ENCODE results near the gene EIF4EBP2. TPM values are rescaled to one million over a fixed set of nuclear protein-coding genes. Genes with fewer than 3 reads are reported as not detected.

Gene EIF4EBP2
- total and polyA plus RNA-seq, 2 of the 13 experiments (the other 11 are each of a cell fraction or from before 2014, with no cell fraction given) = 16.9 to 22.0 TPM

- TF ChIP-seq, protein P1, sequence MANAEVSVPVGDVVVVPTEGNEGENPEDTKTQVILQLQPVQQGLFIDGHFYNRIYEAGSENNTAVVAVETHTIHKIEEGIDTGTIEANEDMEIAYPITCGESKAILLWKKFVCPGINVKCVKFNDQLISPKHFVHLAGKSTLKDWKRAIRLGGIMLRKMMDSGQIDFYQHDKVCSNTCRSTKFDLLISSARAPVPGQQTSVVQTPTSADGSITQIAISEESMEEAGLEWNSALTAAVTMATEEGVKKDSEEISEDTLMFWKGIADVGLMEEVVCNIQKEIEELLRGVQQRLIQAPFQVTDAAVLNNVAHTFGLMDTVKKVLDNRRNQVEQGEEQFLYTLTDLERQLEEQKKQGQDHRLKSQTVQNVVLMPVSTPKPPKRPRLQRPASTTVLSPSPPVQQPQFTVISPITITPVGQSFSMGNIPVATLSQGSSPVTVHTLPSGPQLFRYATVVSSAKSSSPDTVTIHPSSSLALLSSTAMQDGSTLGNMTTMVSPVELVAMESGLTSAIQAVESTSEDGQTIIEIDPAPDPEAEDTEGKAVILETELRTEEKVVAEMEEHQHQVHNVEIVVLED (CRISPR knock-in tag; IDR thresholded peaks at IDR 0.05; ENCODE audit: borderline replicate concordance) = no peak
- TF ChIP-seq THRA (CRISPR knock-in tag; IDR thresholded peaks at IDR 0.05; ENCODE audit: borderline replicate concordance) = peak; percentile 58; the same call in 1 of the 2 replicates
- TF ChIP-seq, protein P2, sequence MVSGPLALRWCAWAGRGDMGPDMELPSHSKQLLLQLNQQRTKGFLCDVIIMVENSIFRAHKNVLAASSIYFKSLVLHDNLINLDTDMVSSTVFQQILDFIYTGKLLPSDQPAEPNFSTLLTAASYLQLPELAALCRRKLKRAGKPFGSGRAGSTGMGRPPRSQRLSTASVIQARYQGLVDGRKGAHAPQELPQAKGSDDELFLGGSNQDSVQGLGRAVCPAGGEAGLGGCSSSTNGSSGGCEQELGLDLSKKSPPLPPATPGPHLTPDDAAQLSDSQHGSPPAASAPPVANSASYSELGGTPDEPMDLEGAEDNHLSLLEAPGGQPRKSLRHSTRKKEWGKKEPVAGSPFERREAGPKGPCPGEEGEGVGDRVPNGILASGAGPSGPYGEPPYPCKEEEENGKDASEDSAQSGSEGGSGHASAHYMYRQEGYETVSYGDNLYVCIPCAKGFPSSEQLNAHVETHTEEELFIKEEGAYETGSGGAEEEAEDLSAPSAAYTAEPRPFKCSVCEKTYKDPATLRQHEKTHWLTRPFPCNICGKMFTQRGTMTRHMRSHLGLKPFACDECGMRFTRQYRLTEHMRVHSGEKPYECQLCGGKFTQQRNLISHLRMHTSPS (CRISPR knock-in tag; IDR thresholded peaks at IDR 0.05; ENCODE audit: low read depth) = no peak
- peak; percentile 60; the same call in 1 of the 2 replicates for TF ChIP-seq FOXP4 (CRISPR knock-in tag; IDR thresholded peaks at IDR 0.05)
- no peak for TF ChIP-seq THAP11 (CRISPR knock-in tag; IDR thresholded peaks at IDR 0.05)
- TF ChIP-seq FIP1L1 (IDR thresholded peaks at IDR 0.05; ENCODE audit: borderline replicate concordance, insufficient read depth, low read depth, low read length) = no peak
- no peak for TF ChIP-seq ETV5 (CRISPR knock-in tag; IDR thresholded peaks at IDR 0.05; ENCODE audit: borderline replicate concordance)
- no peak for TF ChIP-seq ZSCAN5A (CRISPR knock-in tag; IDR thresholded peaks at IDR 0.05; ENCODE audit: borderline replicate concordance)
- peak; percentile 62; the same call in 1 of the 2 replicates for TF ChIP-seq NR2F2 (IDR thresholded peaks at IDR 0.05; ENCODE audit: borderline replicate concordance, low read depth)
- TF ChIP-seq ZNF879 (CRISPR knock-in tag; IDR thresholded peaks at IDR 0.05) = no peak
- TF ChIP-seq TOE1 (CRISPR knock-in tag; IDR thresholded peaks at IDR 0.05) = no peak
- no peak for TF ChIP-seq MED8 (CRISPR knock-in tag; IDR thresholded peaks at IDR 0.05; ENCODE audit: insufficient replicate concordance)
- no peak for TF ChIP-seq ZNF558 (CRISPR knock-in tag; IDR thresholded peaks at IDR 0.05; ENCODE audit: borderline replicate concordance)
- TF ChIP-seq TCF7 (IDR thresholded peaks at IDR 0.05; ENCODE audit: low read depth) = peak; percentile 89
- TF ChIP-seq GABPB1 (CRISPR knock-in tag; IDR thresholded peaks at IDR 0.05) = no peak
- TF ChIP-seq SMC3 (IDR thresholded peaks at IDR 0.05; ENCODE audit: low read length) = no peak
- TF ChIP-seq ZBTB3 (CRISPR knock-in tag; IDR thresholded peaks at IDR 0.05; ENCODE audit: borderline replicate concordance, low read depth) = no peak
Measured at GRCh38 chr10:70442332-70442988, 38.5 kb downstream of the EIF4EBP2 start (continued).
